HG02981 (cell line): ENCODE measurements around the gene TRIM62.
"Not testable (repeated sequence)": the region's sequence is repeated elsewhere in the genome, so short reads cannot be mapped to it uniquely, and the experiment has no call there.

Experiments
- ATAC-seq: cut with Tn5 transposase; IDR thresholded peaks from one replicate; pipeline ENCODE4 v1.9.1; 2021; ENCODE audit warnings: mild to moderate bottlenecking, moderate library complexity; ENCODE audit not compliant: unreplicated experiment

Gene TRIM62

DNA sequence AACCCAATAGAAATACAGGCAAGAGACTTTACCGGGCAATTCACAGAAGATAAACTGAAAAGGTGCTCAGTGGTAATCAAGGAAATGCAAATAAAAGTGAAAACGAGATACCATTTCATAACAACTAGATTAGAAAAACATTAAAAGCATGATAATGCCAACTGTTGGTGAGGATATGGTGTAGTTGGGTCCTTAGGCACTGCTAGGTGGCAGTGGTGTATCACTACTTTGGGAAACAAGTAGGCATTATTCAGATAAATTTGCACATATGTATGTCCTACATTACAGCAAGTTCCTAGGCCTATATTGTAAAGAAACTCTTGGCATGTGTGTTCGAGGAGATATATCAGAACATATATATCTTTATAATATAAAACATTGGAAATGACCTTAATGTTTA is 69.9 kb downstream of the TRIM62 start:
- no peak for ATAC-seq

GRCh38 chr1:33110477-33110876 is 71.4 kb downstream of the TRIM62 start:
- ATAC-seq, result no peak

- ATAC-seq, result not testable (repeated sequence)
Observed at GRCh38 chr1:33100119-33100415, 81.8 kb downstream of the TRIM62 start.

DNA sequence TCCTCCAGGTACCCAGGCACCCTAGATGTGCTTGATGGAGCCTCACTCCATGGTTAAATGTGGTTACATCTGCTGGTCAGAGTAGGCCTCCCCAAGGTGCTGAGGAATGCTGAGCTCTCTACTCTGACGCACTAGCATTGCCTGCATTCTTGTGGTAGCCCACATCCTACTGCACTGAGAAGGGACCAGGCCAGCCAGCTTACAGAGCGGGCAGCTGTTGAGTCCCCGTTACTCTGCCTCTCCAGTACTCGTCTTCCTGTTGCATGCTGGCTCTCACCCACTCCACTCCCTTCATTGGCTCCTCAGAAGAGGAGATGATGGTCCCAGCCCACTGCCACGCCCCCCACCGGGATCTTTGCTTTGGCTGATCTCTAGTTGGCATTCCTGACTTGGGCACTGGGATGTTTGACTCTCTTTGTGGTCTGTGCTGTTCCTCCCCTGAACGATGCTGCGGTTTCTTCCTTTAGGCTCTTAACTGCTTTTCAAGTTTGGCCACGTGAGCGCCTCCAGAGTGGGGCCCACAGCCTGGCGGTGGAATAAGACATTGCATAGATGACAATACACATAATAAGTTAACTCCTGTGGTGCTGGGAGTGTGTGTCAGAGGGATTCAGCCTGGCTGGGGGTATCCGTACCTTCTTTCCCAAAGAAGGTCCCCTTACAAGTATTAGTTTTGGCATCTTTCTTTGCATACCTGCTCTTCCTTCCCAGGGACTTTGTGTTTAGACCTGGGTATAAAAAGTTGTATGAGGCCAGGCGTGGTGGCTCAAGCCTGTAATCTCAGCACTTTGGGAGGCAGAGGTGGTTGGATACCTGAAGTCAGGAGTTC is 82.3 kb downstream of the TRIM62 start:
- ATAC-seq, result peak; percentile 94

GRCh38 chr1:33098371-33098770 is 83.5 kb downstream of the TRIM62 start:
- ATAC-seq, result no peak

DNA sequence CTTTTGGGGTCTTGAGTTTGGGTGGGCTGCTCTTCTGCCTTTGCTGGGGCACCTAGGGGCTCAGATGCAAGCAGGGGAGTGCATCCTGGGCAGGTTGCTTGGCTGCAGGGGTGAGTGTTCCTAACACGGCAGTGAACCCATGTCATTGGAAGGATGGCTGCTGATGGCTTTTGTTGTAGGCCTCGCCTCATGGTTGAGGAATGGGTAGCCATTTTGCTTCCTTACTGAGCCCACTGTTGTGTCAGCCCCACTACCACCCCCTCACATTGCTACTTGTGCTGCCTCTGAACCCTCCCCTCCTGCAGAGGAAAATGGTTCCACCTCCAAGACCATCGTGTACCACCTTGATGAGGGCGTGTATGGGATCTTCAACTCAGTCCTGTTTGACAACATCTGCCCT is 84.1 kb downstream of the TRIM62 start:
- no peak for ATAC-seq

DNA sequence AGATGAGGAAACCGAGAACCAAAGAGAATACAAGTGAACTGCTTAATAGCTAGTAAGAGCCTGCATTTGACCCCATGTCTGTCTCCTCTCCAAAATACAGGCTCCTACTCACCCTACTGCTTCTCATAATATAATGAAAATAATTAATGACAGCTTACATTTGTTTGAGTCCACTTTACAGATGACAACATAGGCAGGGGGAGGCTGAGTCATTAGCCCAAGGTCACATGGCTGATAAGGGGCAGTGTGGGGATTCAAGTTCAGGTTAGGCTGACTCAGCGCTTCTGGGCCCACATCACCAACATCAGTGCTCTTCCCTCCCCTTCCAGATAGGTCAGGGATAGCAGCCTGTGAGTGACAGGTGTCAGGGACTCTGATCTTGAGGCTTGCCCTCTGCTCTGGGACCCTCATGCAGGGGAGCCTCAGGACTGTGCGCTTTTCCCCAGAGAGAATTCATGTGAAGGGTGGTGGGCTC is 84.7 kb downstream of the TRIM62 start:
- ATAC-seq, result no peak

GRCh38 chr1:33096363-33097005 is 85.4 kb downstream of the TRIM62 start:
- no peak for ATAC-seq
